ENCODE data around the gene LUZP2.

The LUZP2 gene

GRCh38 chr11:24572376-24572775 is 75.5 kb downstream of the LUZP2 start:
- DNase-seq: no peak

GRCh38 chr11:24574461-24574860 is 77.6 kb downstream of the LUZP2 start:
- DNase-seq: no peak

GRCh38 chr11:24575392-24575791 is 78.5 kb downstream of the LUZP2 start:
- DNase-seq: no peak

GRCh38 chr11:24585192-24585591 is 88.3 kb downstream of the LUZP2 start:
- DNase-seq: no peak

DNA sequence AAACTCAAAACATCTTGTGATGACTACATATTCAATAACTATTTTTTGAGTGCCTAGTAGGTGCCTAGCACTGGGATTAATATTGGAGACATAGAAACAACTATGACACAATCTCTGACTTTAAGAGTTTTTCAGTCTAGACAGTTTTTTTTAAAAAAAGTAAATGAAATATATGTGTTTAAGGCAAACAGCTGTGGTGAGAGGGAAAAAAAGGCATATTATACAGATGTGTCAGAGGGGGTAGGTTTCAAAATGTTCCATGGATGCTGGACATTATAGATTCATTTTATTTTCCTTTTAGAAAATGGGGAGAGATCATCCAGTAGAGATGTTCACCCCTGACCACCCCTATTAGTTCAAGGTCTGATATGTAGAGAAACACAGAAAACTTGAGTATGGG is 90.8 kb downstream of the LUZP2 start:
- DNase-seq: no peak

GRCh38 chr11:24588081-24588480 is 91.2 kb downstream of the LUZP2 start:
- peak in 1 of 2 experiments; percentile 21 for DNase-seq

DNA sequence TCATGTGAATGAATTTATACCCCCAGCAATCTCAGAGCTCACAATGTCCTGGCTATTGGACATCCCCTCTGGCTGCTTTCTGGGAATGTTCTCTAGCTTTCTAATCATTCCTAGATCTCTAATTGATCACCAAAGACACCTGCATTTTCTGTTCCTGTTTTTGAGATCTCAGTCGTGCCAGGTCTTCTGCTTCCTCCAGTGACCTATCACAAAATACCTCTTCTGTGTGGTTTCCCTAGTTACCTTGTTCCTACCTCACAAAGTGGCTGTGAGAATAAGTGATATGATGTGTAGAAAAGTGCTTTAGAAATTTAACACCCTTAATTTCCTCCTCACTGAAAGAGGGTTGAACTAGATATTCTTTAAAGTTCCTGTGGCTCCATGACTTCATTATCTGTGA is 92.2 kb downstream of the LUZP2 start:
- no peak for DNase-seq

DNA sequence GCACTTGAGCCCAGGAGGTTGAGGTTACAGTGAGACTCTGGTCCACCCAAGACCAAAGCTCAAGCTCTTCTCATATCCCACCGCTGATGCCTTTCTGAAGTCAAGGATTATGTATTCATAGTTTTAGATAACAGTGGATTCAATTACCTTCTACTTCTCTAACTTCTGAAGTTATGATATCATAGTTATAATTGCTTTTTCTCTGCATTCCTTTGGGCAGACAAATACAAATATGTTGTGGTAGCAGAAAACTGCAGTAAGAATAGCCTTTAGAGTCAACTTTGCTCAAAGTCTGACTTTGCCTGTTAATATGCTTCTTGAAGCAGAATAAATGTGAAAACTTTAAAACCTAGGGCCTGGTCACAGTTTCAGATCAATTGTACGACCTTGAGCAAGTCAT is 94.4 kb downstream of the LUZP2 start:
- no peak for DNase-seq

GRCh38 chr11:24592360-24592759 is 95.5 kb downstream of the LUZP2 start:
- no peak for DNase-seq

DNA sequence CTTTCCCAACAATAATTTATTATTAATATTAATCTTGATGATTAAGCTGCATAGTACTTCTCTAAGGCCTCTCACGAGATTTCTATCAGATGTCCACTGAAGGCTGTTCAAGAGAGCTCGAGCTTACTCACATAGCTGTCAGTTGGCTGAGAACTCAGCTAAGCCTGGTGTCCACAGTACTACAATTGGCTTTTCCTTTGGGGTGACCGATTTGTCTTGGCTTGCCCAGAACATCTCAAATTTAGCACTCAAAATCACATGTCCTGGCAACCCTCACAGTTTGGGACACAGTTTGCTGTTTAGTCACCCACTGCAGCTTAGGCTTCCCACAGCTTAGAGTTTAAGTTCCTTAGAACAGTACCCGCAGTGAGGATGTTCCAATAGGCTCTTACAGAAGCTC is 96.5 kb downstream of the LUZP2 start:
- DNase-seq: no peak

DNA sequence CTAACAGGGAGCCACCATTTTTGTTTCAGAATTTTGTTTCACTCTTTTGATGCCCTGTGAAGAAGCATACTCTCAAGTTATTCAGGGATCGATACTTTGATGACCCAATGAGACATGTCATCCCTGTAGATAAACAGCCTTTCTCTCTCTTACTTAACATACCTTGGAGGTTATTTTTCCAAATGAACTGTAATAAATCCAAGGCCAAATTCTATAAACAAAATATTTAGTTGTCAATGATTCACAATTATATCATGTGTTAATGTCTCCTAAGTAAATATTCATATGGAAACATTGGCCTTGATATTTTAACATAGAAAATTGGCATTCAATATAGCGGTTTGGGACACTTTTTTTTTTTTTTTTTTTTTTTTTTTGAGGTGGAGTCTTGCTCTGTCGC is 97.5 kb downstream of the LUZP2 start:
- DNase-seq: no peak

DNA sequence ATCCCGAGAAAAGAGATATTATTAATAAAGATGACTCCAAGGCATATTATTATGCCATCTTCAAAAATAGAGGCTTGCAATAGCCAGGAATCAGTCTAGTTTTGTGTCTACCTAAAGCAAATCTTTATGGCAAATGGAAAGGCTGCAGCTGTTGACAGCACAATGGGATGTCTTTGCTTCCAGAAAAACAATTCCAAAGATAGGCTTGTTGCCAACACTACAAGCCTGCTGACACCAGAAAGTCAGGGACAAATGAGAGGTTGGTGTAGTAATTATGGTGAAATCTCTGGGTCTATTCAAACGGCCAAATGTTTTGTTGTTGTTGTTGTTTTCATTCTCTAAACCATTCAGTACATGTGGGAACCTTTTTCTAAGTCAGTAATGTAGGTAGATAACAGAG is 101.8 kb downstream of the LUZP2 start:
- no peak for DNase-seq

- no peak for DNase-seq
These were observed 112.6 kb downstream of the LUZP2 start for GRCh38 chr11:24609192-24610119.

GRCh38 chr11:24615451-24616160 is 118.8 kb downstream of the LUZP2 start:
- no peak for DNase-seq

GRCh38 chr11:24617856-24618255 is 121.0 kb downstream of the LUZP2 start:
- no peak for DNase-seq

DNA sequence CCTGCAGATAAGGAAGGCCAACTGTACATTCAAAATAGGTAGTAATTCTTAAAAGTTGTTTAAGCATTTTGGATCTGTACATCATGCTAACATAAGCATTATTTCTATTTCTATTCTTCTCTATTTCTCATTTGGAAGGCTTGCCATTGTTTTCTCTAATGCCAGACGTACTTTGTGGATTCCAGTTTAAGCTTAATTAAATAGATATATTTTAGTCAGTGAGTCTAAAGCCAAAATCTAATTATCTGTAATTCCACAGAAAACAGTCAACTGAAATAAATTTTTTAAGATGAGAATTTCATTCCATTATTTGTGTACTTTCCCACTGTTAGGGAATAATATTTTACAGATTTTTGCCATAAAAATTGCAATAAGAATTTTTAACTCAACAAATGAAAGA is 123.0 kb downstream of the LUZP2 start:
- no peak for DNase-seq

DNA sequence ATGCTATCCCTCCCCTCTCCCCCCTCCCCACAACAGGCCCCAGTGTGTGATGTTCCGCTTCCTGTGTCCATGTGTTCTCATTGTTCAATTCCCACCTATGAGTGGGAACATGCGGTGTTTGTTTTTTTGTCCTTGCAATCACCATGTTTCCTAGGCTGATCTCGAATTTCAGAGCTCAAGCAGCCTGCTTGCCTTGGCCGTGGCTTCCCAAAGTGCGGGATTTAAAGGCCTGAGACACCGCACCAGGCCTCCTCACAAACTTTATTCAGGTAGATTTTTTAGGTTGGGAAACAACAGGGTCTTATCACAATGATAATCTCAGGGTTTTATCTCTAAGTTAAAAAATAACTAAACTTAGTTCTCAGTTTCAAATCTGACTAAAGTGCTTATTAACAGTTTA is 125.4 kb downstream of the LUZP2 start:
- no peak for DNase-seq

DNA sequence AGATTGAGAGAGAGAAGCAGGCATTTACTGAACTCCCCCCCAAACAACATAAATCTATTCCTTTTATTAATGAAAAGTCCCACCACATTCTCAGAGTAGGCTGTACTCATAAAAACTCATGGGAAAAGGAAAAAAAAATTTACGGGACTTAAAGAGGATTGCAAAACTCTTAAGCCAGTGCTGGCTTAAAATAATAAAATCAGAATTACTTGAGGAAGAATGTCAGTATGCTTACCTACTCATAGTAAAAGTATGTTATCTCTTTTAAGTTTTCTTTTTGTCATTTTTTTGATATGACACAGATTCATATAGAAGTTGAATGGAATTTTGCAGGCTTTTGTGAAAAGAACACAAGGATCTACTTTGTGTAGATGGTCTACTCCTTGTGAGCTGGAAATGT is 126.3 kb downstream of the LUZP2 start:
- DNase-seq: no peak

- DNase-seq: no peak
These were observed 127.6 kb downstream of the LUZP2 start for GRCh38 chr11:24624432-24624831.

DNA sequence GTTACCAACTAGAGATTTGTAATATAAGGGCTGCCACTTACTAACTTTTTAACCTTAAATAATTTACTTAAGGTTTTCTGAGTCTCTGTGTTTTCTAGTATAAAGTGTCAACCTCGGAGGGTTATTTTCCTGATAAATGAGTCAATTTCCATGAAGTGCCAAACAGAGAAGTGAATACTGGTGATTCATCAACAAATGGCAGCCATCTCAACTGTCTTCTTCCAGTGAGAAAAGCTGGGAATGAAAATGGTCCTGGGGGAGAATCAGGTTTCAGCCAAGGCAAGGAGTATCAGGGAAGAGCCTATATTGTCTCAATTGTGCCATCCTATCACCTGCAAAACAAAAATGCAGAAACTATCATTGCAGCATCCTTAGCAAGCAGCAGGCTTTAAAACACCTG is 129.1 kb downstream of the LUZP2 start:
- DNase-seq: no peak

- DNase-seq: no peak
These were observed 131.4 kb downstream of the LUZP2 start for GRCh38 chr11:24628224-24628776.

DNA sequence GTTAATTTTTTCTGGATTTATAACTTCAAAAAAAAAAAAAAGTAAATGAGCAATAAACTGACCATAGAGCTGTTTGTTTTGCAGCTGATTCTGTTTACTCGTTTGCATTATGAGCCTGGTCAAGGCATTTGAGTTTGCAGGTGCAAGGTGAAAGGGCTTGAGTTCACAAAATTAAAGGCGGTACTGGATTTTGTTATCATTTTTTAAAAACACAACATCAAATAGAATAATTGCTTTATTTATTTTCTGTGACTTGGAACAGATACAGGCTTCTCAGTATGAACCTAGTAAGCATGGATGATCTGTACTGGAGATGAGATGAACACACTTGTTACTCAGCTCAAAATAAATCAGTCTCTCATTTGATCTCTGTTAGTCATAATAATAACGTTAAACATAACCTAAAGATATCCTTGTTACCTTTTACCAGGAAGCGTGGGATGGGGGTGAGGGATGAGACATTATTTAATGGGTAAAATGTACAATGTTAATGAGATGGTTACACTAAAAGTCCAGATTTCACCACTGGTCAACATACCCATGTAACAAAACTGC is 137.8 kb downstream of the LUZP2 start:
- no peak for DNase-seq

DNA sequence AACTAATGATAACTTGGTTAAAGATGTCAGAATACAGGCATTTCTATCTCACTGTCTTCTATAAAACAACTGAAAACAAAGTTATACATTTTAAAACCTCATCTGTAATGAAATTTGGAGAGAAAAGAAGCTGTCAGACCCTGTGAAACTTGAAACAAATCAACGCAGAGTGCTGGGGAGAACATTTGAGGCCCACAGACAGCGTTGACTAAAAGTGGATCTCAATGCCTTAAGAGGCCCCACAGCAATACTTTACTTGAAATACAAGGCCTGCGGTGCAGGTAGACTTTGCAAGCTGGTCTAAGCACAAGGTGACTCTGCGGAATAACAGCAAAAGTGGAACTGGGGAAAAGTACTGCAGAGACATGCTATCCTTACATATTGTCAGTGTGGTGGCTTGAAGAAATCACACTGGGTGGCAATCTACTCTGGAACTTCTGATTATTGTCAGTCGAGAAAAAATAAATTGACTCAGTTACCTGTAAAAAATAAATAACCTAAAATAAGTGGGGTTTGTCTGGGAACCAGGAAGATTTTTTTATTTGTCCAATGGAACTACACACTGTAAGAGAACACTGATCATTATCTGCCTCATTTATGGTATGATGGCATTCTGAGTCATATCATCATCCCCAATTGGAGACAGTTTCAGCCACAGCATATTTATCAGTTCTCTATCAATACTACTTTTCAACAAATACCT is 138.9 kb downstream of the LUZP2 start:
- DNase-seq: no peak

Data from SW 1271 (cell line).